Measurements from ENCODE around the gene PCDHAC1. TPM values are rescaled to one million over a fixed set of nuclear protein-coding genes. Genes with fewer than 3 reads are reported as not detected.

Gene PCDHAC1
- total RNA-seq, 1 experiment from 2014 or later: 0.59 TPM

- Histone ChIP-seq H3K27ac (ENCODE audit: low read length) (no peak overlapping the region), H3K36me3 (ENCODE audit: control insufficient read depth, insufficient read depth, low read length) (no peaks in the 10 kb centered on the region), H3K4me3 (ENCODE audit: low read depth in 2 of 2, low read length in 2 of 2) (no peak overlapping the region), H3K27me3 (ENCODE audit: control insufficient read depth, insufficient read depth, low read length) (no peaks in the 10 kb centered on the region), H3K9me3 (ENCODE audit: control insufficient read depth, insufficient read depth, low read depth, low read length) (no peaks in the 10 kb centered on the region), H3K4me1 (ENCODE audit: control insufficient read depth, insufficient read depth, low read length) (no peaks in the 10 kb centered on the region)
- no peak for DNase-seq (ENCODE audit: low read depth, low spot score)
- intact Hi-C loops (cut with micrococcal nuclease; ENCODE audit: unreplicated experiment) (no loop called here), in situ Hi-C loops (cut with HindIII; ENCODE audit: low pct_unique_long_range_greater_than_20kb, low sequenced_read_pairs) (no loop called here)
- BruUV-seq (replicated peaks): no TSS peak
- CTCF ChIA-PET: no interaction called here
- ATAC-seq: no peak
- TF ChIP-seq REST (IDR thresholded peaks at IDR 0.05; ENCODE audit: insufficient read depth in 1 of 2, low read depth in 2 of 2, low read length in 1 of 2) (no peak), POLR2AphosphoS5 (IDR thresholded peaks at IDR 0.05; ENCODE audit: low read depth, low read length) (no peak), SIN3A (IDR thresholded peaks at IDR 0.05; ENCODE audit: borderline replicate concordance, insufficient read depth, low read depth, low read length) (no peak), TCF7L2 (IDR thresholded peaks at IDR 0.05; ENCODE audit: low read depth, low read length) (no peak), CTCF (IDR thresholded peaks at IDR 0.05) (no peak)
- POLR2A ChIA-PET: interaction anchor here (0.6 kb wide), 1 partner anchor 133 kb away, joined by 3 read pairs; no protein-coding TSS in a partner anchor
Observed at GRCh38 chr5:140962190-140962589, 36.1 kb downstream of the PCDHAC1 start.

GRCh38 chr5:140964356-140964755, 38.3 kb downstream of the PCDHAC1 start:
- H3K27ac ChIP-seq (ENCODE audit: low read length): no peak overlapping the region
- no peaks in the 10 kb centered on the region; the same call in 1 of the 2 replicates for H3K4me1 ChIP-seq (ENCODE audit: control insufficient read depth, insufficient read depth, low read length)
- no peaks in the 10 kb centered on the region for H3K36me3 ChIP-seq (ENCODE audit: control insufficient read depth, insufficient read depth, low read length)
- no peak for ATAC-seq
- CTCF ChIA-PET: no interaction called here
- no peaks in the 10 kb centered on the region for H3K9me3 ChIP-seq (ENCODE audit: control insufficient read depth, insufficient read depth, low read depth, low read length)
- no TSS peak for BruUV-seq (replicated peaks)
- intact Hi-C loops (cut with micrococcal nuclease; ENCODE audit: unreplicated experiment): no loop called here
- DNase-seq (ENCODE audit: low read depth, low spot score): no peak
- no peaks in the 10 kb centered on the region for H3K27me3 ChIP-seq (ENCODE audit: control insufficient read depth, insufficient read depth, low read length)
- in situ Hi-C loops (cut with HindIII; ENCODE audit: low pct_unique_long_range_greater_than_20kb, low sequenced_read_pairs): no loop called here
- TF ChIP-seq POLR2AphosphoS5 (IDR thresholded peaks at IDR 0.05; ENCODE audit: low read depth, low read length) (no peak), SIN3A (IDR thresholded peaks at IDR 0.05; ENCODE audit: borderline replicate concordance, insufficient read depth, low read depth, low read length) (no peak), CTCF (IDR thresholded peaks at IDR 0.05) (no peak), REST (IDR thresholded peaks at IDR 0.05; ENCODE audit: insufficient read depth in 1 of 2, low read depth in 2 of 2, low read length in 1 of 2) (no peak), TCF7L2 (IDR thresholded peaks at IDR 0.05; ENCODE audit: low read depth, low read length) (no peak)
- POLR2A ChIA-PET: no interaction called here
- no peak overlapping the region for H3K4me3 ChIP-seq (ENCODE audit: low read depth in 2 of 2, low read length in 2 of 2)

All from Panc1 (cell line).